ENCODE data around the gene ARHGEF2.

The ARHGEF2 gene

DNA sequence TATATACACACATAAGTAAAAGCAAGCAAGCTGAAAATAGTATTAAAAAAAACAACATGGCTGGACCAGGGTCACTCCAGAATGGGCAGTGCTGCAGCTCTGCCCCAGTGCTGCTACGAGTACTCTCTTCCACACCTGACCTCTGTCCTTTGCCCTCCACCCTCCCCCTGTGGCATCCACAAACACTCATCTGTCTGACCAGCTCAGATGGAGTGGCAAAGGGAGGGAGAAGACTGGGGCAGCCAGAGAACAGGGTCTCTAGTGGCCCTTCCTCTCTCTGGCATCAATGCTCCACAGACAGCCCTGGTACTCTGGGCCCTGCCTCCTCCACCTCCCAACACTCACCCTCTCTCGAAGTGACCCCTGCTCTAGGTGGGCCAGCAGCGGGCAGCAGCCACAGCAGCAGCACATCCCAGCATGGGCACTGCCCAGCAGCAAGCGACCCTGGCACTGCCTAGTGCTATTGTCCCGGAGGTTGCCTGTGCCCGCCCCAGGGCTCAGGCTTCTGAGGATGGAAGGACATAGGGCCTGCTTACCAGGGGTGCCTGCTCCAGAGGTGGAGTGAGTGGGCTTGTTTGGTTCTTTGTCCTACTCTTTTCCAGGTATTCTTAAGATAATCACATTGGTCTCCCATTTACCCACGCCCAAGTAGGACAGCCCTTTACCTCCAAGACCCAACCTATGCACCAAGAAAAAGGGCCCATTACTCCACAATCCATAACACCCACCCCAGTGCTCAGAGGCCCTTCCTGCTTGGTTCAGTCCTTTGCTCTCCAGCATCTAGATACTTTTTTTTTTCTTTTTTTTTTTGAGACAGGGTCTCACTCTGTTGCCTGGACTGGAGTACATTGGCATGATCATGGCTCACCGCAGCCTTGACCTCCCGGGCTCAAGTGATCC lies 6.2 kb downstream of the ARHGEF2 start:
- DNase-seq (ENCODE audit: low spot score): no peak

DNA sequence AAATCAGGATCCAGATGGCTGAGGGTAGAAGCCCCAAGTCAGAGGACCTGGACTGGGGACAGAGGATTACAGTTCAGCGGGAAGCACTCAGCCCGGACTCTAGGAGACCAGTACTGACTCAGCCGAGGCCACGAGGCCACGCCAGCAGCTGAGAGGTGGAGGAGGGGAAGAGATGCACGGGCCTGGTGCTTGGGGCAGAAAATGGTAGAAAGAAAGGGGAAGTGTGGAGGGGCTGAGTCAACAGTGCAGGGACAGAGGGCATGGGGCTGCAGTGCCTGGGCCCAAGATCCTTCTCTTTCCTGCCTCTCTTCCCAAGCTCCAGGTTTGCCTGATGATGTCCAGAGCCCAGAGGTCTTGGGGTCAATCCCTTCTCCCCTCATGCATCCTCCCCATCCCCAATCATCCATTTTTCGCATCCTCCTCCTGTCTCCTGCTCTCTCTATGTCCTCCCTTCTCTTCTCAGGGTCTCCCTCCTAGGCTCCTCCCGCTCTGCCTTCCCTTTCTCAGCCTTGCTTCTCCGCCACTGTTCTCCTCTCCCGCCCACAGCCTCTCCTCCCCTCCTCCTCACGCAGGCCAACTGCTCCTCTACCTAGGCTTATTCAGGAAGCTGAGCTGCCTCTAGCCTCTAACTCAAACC lies 7.7 kb downstream of the ARHGEF2 start:
- DNase-seq (ENCODE audit: low spot score): no peak

- no peak for DNase-seq (ENCODE audit: low spot score)
Measured at GRCh38 chr1:155969377-155969791, 9.0 kb downstream of the ARHGEF2 start.

DNA sequence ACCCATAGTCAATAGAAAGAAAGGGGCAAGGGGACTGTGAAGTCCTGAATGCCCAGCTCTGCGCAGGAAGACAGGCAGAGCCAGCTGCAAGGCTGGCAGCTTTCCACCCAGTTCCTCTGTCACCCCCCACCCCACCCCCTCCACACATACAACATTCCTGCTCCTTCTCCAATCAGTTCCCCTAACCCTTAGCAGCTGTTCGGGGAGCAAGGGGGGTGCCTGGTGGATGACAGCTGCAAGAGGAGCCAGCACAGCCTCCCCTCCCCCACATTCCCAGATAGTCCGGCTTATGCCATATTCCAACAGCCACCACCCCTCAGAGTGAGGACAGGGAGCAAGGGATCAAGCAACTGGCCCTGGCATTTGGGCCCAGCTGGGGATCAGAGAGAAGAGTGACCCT lies 9.7 kb downstream of the ARHGEF2 start:
- DNase-seq (ENCODE audit: low spot score): no peak

DNA sequence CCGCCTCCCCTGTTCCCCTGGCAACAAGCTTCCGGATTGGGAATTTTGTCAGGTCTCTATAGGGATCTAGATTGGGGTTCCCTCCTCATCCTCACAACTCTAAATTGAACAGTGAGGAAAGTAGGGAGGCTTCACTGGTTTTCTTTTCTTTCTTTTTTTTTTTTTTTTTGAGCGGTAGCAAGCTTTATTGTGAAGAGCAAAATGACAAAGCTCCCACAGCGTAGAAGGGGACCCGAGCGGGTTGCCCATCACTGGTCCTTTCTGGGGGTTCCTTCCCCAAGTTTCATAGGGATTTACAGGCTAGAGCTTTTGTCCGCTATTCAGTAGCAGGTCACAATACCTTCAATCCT lies 10.3 kb downstream of the ARHGEF2 start:
- DNase-seq (ENCODE audit: low spot score): no peak

DNA sequence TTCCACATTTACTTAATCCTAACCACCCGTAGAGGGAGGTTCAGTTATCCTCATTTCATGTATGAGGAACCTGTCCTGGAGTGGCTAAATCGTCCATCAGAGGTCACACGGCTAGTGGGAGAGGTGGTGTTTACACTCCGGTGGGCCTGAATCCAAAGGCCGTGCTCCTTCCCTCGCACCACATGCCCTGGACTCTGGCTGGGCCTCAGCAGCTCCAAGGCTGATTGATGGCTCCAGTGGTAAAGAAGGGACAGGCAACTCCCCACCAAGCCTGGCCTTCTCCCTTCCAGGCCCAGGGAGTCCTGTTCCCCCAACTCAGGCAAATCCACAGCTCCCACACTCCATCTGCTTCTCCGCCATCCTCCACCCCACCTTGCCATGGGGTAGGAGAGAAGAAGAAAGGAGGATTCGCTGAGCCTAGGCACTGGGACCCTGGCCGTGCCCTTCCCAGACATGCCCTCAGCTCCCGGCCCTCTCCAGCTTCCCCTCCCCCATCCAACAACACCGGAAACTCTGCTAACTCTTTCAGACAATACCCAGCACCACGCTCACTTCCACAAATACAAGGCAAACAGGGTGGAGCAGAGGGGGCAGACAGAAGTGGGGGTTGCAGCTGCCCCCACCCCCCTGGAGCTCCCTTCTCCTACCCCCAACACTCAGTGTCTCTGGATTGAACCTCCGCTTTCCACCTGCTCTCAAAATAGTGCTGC lies 10.9 kb downstream of the ARHGEF2 start:
- DNase-seq (ENCODE audit: low spot score): peak; percentile 78

GRCh38 chr1:155966750-155967149 lies 11.6 kb downstream of the ARHGEF2 start:
- no peak for DNase-seq (ENCODE audit: low spot score)

DNA sequence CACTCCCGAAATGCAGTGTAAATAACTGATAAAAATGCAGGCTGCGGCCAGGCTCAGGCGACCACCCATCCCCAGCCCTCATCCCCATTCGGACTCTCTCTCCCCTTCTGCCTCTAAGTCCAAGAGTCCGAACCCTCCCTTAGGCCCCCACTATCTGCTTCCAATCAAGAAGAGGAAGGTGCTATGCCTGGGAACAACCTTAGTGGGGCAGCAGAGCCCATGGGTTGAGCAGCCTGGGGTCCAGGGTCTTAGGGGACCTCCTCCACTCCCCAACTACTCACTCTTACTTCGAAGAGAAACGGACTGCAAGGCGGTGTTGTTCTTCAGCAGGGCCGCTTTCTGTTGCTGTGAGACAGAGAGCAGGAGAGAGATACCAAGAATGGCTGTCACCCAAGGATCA lies 12.2 kb downstream of the ARHGEF2 start:
- DNase-seq (ENCODE audit: low spot score): no peak

GRCh38 chr1:155964193-155964592 lies 14.2 kb downstream of the ARHGEF2 start:
- no peak for DNase-seq (ENCODE audit: low spot score)

DNA sequence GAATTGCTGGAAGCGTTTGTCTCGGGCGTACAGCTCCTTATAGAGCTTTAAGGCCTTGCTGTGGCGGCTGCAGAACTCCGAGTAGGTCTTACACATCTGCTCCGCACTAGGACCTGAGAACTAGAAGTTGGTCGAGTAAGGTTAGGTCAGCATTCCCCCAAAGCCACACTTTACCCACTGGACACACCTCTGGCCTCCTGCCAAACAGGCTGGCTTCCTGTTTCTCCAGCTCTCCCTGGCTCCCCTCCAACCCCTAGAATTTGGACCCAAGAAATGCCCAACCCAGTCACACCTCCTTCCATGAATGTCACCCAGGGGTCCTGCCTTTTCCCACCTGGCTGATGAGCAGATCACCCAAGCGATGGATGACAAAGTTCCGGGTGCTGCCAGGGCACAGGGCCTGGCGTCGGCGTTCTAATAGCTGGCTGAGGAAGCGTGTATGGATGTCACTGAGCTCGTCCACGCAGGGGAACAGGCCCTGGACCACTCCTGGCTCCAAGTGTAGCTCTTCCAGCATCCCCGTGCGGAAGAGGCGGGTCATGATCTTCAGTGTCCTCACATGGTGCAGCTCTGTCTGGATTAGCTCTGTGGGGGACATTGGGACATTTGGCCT lies 15.6 kb downstream of the ARHGEF2 start:
- DNase-seq (ENCODE audit: low spot score): no peak

- peak; percentile 94 for DNase-seq (ENCODE audit: low spot score)
Measured at GRCh38 chr1:155961937-155962336, 16.4 kb downstream of the ARHGEF2 start.

DNA sequence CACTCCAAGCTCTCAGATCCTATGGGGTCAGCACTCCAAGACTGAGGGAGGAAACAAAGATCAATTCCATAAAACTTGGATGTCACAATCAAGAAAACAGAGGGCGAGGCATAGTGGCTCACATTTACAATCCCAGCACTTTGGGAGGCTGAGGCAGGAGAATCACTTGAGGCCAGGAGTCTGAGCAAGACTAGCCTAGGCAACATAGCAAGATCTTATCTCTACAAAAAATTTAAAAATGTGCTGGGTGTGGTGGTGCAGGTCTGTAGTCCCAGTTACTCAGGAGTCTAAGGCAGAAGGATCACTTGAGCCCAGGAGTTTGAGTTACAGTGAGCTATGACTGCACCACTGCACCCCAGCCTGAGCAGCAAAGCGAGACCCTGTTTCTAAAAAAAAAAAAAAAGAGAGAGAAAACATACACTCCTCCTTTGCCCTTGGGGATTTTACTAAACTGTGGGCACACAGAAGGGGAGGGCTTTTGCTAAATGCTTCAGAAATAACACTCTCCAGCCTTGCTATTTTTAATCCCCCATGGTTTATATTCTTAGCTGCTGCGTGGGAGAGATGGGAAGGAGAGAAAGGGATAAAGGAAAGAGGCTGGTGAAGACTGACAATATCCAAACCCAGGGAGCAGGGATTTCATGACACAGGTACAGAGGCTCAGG lies 18.1 kb downstream of the ARHGEF2 start:
- DNase-seq (ENCODE audit: low spot score): no peak

DNA sequence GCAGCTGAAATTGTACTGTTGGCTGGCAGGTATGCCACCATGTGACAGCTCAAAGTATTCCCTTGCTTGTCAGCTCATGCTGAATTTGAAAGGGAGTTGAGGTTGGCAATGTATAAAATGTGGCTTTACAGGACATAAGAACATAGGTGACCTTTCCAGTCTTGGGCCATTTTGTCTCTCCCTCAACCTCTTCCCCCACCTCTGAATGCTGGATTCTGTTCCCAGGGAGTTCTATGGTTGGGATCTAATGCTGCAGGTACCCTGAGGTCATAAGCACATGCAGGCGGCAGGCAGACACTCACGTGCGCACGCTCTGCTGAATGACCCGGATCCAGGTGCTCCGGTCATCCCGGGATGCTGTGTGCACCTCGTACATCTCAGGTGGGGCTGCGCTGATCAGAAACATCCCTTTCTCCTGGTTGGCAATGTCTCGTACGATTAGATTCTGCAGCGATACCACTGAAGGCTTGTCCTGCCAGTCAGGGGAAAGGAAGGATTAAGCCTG lies 20.9 kb downstream of the ARHGEF2 start:
- DNase-seq (ENCODE audit: low spot score): no peak

GRCh38 chr1:155954645-155955044 lies 23.7 kb downstream of the ARHGEF2 start:
- DNase-seq (ENCODE audit: low spot score): no peak

- DNase-seq (ENCODE audit: low spot score): no peak
Measured at GRCh38 chr1:155952505-155952890, 25.8 kb downstream of the ARHGEF2 start.

GRCh38 chr1:155951753-155952504 lies 26.4 kb downstream of the ARHGEF2 start:
- DNase-seq (ENCODE audit: low spot score): no peak

DNA sequence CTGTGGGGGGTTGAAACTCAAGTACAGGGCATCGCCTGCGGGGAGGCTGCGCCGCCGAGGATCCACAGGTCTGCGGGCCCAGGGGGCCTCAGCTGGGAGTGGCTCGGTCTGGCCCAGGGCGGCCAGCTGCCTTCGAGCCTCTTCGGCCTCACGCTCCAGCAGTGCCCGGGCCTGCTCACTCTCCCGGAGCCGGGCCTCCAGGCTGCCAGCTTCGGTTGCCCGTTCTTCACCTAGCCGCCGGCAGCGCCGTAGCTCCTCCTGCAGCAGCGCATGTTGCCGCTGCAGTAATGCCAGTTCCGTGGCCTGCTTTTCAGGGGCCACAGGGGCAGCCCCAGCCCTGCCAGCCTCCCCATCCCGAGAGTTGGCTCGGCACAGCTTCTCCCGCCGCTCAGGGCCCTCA lies 27.5 kb downstream of the ARHGEF2 start:
- no peak for DNase-seq (ENCODE audit: low spot score)

- no peak for DNase-seq (ENCODE audit: low spot score)
Measured at GRCh38 chr1:155947741-155948140, 30.6 kb downstream of the ARHGEF2 start.

- DNase-seq (ENCODE audit: low spot score): no peak
Measured at GRCh38 chr1:155947292-155947691, 31.1 kb downstream of the ARHGEF2 start.

- DNase-seq (ENCODE audit: low spot score): no peak
Measured at GRCh38 chr1:155946633-155947219, 31.6 kb downstream of the ARHGEF2 start.

DNA sequence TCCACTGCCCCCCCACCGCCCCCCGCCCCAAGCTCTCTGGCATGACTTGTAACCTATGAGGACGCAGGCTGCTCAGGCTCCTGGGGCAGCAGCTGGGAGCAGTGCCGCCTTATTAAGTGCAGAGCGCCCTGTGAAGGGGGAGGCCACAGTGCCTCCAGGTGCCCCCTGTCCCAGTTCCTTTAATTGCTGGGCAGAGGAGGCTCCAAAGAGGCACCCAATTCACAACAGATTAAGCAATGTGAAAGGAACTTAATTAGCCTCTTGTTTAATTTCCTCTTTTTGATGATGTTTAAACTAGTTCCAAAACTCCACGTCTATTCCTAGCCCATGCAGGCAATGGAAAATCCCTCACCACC lies 33.9 kb downstream of the ARHGEF2 start:
- no peak for DNase-seq (ENCODE audit: low spot score)

Data from kidney capillary endothelial cell (primary cell).